Thoracic aorta (tissue), 2 donors: ENCODE data around the gene RGS14. TPM values are rescaled to one million over a fixed set of nuclear protein-coding genes. Genes with fewer than 3 reads are reported as not detected.

ENCODE experiments used
- ATAC-seq: fragments of 150-250 bp; one replicate; pipeline ENCODE4 v1.8.0; 2017; ENCODE audit warnings: low read depth; ENCODE audit not compliant: insufficient number of reproducible peaks, low FRiP score
- DNase-seq: peaks from one replicate; pipeline ENCODE4 v3.0.0-alpha.2; 2020; ENCODE audit warnings: low spot score
- H3K27ac ChIP-seq, 2 donors: fragments of 200-600 bp; sonication (generic); 1 replicate in 1 of 2; 2 replicates in 1 of 2; pipeline ENCODE4 v1.5.1; 2016; ENCODE audit warnings: mild to moderate bottlenecking in 2 of 2, moderate library complexity in 2 of 2
- H3K27me3 ChIP-seq: fragments of 200-600 bp; sonication (generic); replicated peaks from 2 replicates; pipeline ENCODE4 v1.6.0; 2016; ENCODE audit warnings: mild to moderate bottlenecking; ENCODE audit not compliant: insufficient read depth
- H3K36me3 ChIP-seq: fragments of 200-600 bp; sonication (generic); one replicate; pipeline ENCODE4 v1.5.1; 2016
- H3K4me1 ChIP-seq, 2 donors: fragments of 200-600 bp; sonication (generic); 1 replicate in 1 of 2; 2 replicates in 1 of 2; pipeline versions ENCODE4 v1.5.1 to v1.6.0; 2016; ENCODE audit warnings: low read depth in 2 of 2, mild to moderate bottlenecking in 1 of 2; ENCODE audit not compliant: control insufficient read depth in 1 of 2
- H3K4me3 ChIP-seq: fragments of 200-600 bp; sonication (generic); 2 replicates; pipeline ENCODE4 v1.5.1; 2016; ENCODE audit warnings: mild to moderate bottlenecking
- H3K9me3 ChIP-seq: fragments of 200-600 bp; sonication (generic); 2 replicates; pipeline ENCODE4 v1.5.1; 2016
- CTCF ChIP-seq: fragments of 200-600 bp; sonication (generic); IDR thresholded peaks from one replicate; pipeline ENCODE4 v1.5.1; 2019; ENCODE audit warnings: antibody characterized with exemption
- total RNA-seq, 2 donors: library from RNA; depleted of rRNA; stranded (reverse); fragments of >200 nt; gene quantifications; one replicate each; pipeline versions ENCODE4 v1.1.0 to v1.2.3, GENCODE V29; 2016

The RGS14 gene
- total RNA-seq, 2 donors from 2014 or later, result 4.9 to 12.6 TPM

DNA sequence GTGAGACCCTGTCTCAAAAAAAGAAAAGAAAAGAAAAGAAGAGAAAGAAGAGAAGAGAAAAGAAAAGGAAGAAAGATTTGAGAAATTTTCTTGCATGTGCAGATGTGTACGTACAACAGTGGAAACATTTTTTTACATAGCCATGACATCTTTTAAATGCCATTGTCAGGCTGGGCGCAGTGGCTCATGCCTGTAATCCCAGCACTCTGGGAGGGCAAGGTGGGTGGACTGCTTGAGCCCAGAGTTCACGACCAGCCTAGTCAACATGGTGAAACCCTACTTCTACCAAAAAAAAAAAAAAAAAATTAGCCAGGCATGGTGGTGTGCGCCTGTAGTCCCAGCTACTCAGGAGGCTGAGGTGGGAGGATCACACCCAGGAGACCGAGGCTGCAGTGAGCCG lies 12.8 kb upstream of the RGS14 start:
- H3K4me3 ChIP-seq, result no peak overlapping the region
- no peak overlapping the region for H3K27ac ChIP-seq
- H3K27me3 ChIP-seq, result no peaks in the 10 kb centered on the region
- H3K4me1 ChIP-seq, result peaks cover 8 to 31% of the 10 kb centered on the region in 2 donors
- ATAC-seq (no peak), DNase-seq (no peak)
- no peak for TF ChIP-seq CTCF
- peaks cover 14% of the 10 kb centered on the region for H3K36me3 ChIP-seq
- H3K9me3 ChIP-seq, result no peaks in the 10 kb centered on the region

DNA sequence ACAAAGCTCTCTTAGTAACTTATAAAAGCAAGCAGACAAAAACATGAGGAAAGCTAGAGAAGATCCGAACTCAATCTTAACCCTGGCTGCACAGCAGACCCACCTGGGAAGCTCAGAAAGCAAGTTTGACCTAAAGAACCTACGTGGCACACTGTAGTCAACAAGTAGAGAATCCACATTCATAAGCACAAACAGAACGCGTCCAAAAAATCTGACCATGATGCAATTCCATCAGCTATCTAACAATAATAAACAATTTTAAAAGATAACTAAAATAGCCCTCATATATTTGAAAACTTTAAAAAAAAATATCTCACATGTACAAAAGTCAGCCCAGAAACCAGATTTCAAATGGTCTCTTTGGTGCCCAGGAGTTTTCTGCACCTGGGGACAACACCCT lies 10.9 kb upstream of the RGS14 start:
- H3K9me3 ChIP-seq, result no peaks in the 10 kb centered on the region
- no peak overlapping the region for H3K27ac ChIP-seq
- TF ChIP-seq CTCF, result no peak
- peaks cover 6% of the 10 kb centered on the region for H3K36me3 ChIP-seq
- no peak overlapping the region for H3K4me3 ChIP-seq
- H3K4me1 ChIP-seq, result peaks cover 18 to 43% of the 10 kb centered on the region in 2 donors
- ATAC-seq (no peak), DNase-seq (no peak)
- no peaks in the 10 kb centered on the region for H3K27me3 ChIP-seq

GRCh38 chr5:177347699-177348098 lies 10.0 kb upstream of the RGS14 start:
- Histone ChIP-seq H3K4me3 (no peak overlapping the region), H3K4me1 (peaks cover 18 to 46% of the 10 kb centered on the region in 2 donors), H3K27me3 (no peaks in the 10 kb centered on the region), H3K27ac (no peak overlapping the region), H3K36me3 (peaks cover 5% of the 10 kb centered on the region), H3K9me3 (no peaks in the 10 kb centered on the region)
- DNase-seq, result no peak
- ATAC-seq, result no peak
- no peak for TF ChIP-seq CTCF

DNA sequence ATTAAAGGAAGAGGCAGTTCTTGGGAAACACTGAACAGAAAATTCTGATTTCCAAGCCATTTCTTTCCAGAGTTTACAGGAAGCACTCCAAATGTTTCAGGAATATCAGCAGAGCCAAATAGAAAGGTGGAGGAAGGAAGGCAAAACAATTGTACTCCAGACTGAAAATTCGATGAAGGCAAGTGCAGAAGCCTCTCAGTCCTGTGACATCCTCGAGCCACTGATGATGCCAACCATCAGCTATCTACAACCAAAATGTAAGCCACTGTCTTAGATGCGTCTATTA lies 8.4 kb upstream of the RGS14 start:
- Histone ChIP-seq H3K27me3 (no peaks in the 10 kb centered on the region), H3K4me1 (peaks cover 18 to 46% of the 10 kb centered on the region in 2 donors), H3K9me3 (no peaks in the 10 kb centered on the region), H3K4me3 (no peak overlapping the region), H3K36me3 (peaks cover 5% of the 10 kb centered on the region), H3K27ac (no peak overlapping the region)
- no peak for TF ChIP-seq CTCF
- ATAC-seq (no peak), DNase-seq (no peak)

DNA sequence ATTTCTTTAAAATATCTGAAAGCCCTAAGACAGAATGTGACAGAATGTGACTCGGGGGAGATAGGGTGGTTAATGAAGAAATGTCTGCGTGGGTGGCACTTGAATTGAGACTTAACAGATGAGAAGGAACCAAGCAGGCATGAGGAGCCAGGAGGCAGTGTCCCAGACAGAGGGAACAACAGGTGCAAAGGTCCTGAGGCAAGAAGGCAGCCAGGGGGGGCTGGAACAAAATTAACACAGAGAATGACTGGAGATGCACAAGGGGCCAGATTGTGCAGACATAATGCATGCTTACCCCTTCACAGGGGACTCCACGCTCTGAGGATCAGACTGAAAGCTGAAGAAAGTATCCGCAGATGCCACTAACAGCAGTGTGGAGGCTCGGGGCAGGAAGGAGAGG lies 8.0 kb upstream of the RGS14 start:
- Histone ChIP-seq H3K9me3 (no peaks in the 10 kb centered on the region), H3K4me3 (no peak overlapping the region), H3K27me3 (no peaks in the 10 kb centered on the region), H3K27ac (no peak overlapping the region), H3K36me3 (peaks cover 5% of the 10 kb centered on the region), H3K4me1 (peaks cover 18 to 46% of the 10 kb centered on the region in 2 donors)
- no peak for DNase-seq
- no peak for ATAC-seq
- no peak for TF ChIP-seq CTCF
